Tibial artery (tissue), 4 donors: Measurements from ENCODE around the gene SERPINF2.
"Not testable (repeated sequence)": the region's sequence is repeated elsewhere in the genome, so short reads cannot be mapped to it uniquely, and the experiment has no call there.

Source experiments
- DNase-seq, 2 donors: peaks; one replicate each; pipeline ENCODE4 v3.0.0-alpha.2; 2019
- H3K27ac ChIP-seq, 2 donors: fragments of 200-600 bp; sonication (generic) in 1 of 2; 1 replicate in 1 of 2; 2 replicates in 1 of 2; pipeline ENCODE4 v1.5.1; 2018 to 2019; ENCODE audit warnings: mild to moderate bottlenecking in 1 of 2
- H3K27me3 ChIP-seq, 2 donors: fragments of 200-600 bp; sonication (generic) in 1 of 2; one replicate each; pipeline versions ENCODE4 v1.5.1 to v1.6.0; 2016 to 2019
- H3K36me3 ChIP-seq, 3 donors: fragments of 200-600 bp; sonication (generic) in 2 of 3; one replicate each; pipeline ENCODE4 v1.5.1; 2016 to 2019; ENCODE audit warnings: mild to moderate bottlenecking in 2 of 3
- H3K4me1 ChIP-seq, 4 donors: fragments of 200-600 bp; sonication (generic) in 2 of 4; 1 replicate in 3 of 4; 2 replicates in 1 of 4; pipeline ENCODE4 v1.5.1; 2016 to 2019
- H3K4me3 ChIP-seq, 2 donors: fragments of 200-600 bp; sonication (generic) in 1 of 2; 1 replicate in 1 of 2; 2 replicates in 1 of 2; pipeline ENCODE4 v1.5.1; 2018 to 2019; ENCODE audit warnings: mild to moderate bottlenecking in 2 of 2
- H3K9me3 ChIP-seq, 3 donors: fragments of 200-600 bp; sonication (generic) in 1 of 3; one replicate each; pipeline ENCODE4 v1.5.1; 2016 to 2019
- CTCF ChIP-seq, 2 experiments: fragments of 200-600 bp in 1 of 2; fragments of 450-650 bp in 1 of 2; IDR thresholded peaks; one replicate each; pipeline ENCODE4 v1.5.1; 2017 to 2019; ENCODE audit warnings: antibody characterized with exemption in 2 of 2, mild to moderate bottlenecking in 1 of 2, moderate library complexity in 1 of 2
- intact Hi-C: fragments of 100-400 bp; cut with DNase I; formaldehyde crosslinking; loops from one replicate; pipeline ENCODE4 v1.15.0; 2023; ENCODE audit warnings: low total_unique reads

The SERPINF2 gene

DNA sequence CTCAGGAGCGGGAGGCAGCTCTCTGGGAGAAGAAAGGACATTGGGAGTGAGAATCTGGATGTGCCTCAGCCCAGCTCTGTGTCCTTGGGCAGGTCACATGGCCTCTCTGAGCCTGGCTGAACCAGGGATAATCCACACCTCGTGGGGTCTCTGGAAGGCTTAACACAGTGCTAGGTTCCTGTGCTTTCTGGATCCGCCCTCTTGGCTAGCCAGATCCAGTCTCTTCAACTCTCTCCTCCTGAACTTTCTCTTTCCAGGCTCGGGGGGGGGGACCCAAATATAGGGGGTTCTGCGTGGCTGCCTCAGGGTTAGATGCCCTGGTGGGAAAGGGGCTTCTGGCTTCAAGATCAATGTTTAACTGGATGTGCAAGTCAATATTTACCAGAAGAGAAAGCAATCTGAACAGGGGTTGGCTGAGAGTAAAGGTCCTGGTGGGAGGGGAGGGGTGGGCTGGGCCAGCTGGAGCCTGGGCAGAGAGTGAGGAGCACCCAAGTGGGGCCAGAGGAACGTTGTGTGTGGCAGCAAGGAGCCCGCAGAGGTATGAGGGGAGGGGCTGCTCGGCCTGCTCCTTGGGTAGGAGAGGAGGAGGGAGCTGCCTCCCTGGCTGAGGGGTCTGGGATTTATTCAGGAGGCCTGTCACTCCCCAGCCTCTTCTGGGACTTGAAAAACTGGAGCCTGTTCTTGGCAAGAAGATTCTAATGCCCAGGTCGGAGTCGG is at the start of gene SERPINF2:
Gene SERPINF2 (plus strand): TSS at position 501 of the 717 bp plus-strand sequence. CDS start 2,125 bp downstream, outside the sequence.
- Histone ChIP-seq H3K27me3 (no peaks in the 10 kb centered on the region), H3K4me3 (no peak within 1 kb of the TSS), H3K9me3 (no peaks in the 10 kb centered on the region), H3K27ac (no peak within 1 kb of the TSS), H3K36me3 (peaks cover 2 to 10% (median 4%) of the 10 kb centered on the region in 3 donors), H3K4me1 (no peaks in the 10 kb centered on the region)
- DNase-seq, result no peak
- intact Hi-C loops, result no loop called here
- no peak for TF ChIP-seq CTCF (IDR thresholded peaks at IDR 0.05)

GRCh38 chr17:1693339-1693738 is 49.3 kb upstream of the SERPINF2 start:
- no peak for TF ChIP-seq CTCF (IDR thresholded peaks at IDR 0.05)
- DNase-seq, result no peak
- Histone ChIP-seq H3K4me3 (no peak overlapping the region), H3K27me3 (no peaks in the 10 kb centered on the region), H3K9me3 (no peaks in the 10 kb centered on the region), H3K27ac (no peak overlapping the region), H3K36me3 (no peaks in the 10 kb centered on the region), H3K4me1 (peaks cover 0 to 4% (median 0%) of the 10 kb centered on the region in 4 donors)
- intact Hi-C loops, result no loop called here

- Histone ChIP-seq H3K27ac (no peak overlapping the region), H3K36me3 (no peaks in the 10 kb centered on the region), H3K4me3 (no peak overlapping the region), H3K27me3 (no peaks in the 10 kb centered on the region), H3K9me3 (no peaks in the 10 kb centered on the region), H3K4me1 (peaks cover 0 to 4% (median 0%) of the 10 kb centered on the region in 4 donors)
- no peak for DNase-seq
- intact Hi-C loops, result no loop called here
- TF ChIP-seq CTCF (IDR thresholded peaks at IDR 0.05), result no peak
These were observed 47.3 kb upstream of the SERPINF2 start for GRCh38 chr17:1695365-1695764.

GRCh38 chr17:1697681-1698080 is 45.0 kb upstream of the SERPINF2 start:
- no peaks in the 10 kb centered on the region for H3K9me3 ChIP-seq
- DNase-seq, result no peak
- no peaks in the 10 kb centered on the region for H3K27me3 ChIP-seq
- peak overlapping the region; percentile 8 to 51 for H3K27ac ChIP-seq
- no peak for TF ChIP-seq CTCF (IDR thresholded peaks at IDR 0.05)
- peaks cover 0 to 4% (median 0%) of the 10 kb centered on the region in 4 donors for H3K4me1 ChIP-seq
- H3K36me3 ChIP-seq, result no peaks in the 10 kb centered on the region
- H3K4me3 ChIP-seq, result no peak overlapping the region
- intact Hi-C loops, result no loop called here

DNA sequence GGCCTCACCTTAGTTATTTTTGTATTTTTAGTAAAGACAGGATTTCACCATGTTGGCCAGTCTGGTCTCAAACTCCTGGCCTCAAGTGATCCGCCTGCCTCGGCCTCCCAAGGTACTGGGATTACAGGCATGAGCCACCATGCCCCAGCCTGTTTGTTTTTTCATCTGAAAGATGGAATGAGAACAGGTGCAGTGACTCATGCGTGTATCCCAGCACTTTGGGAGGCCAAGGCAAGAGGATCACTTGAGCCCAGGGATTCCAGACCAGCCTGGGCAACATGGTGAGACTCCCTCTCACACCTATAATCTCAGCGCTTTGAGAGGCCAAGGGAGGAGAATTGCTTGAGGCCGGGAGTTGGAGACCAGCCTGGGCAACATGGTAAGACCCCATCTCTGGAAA is 42.8 kb upstream of the SERPINF2 start:
- not testable (repeated sequence) for H3K4me3 ChIP-seq, H3K4me1 ChIP-seq, DNase-seq, H3K27me3 ChIP-seq, H3K9me3 ChIP-seq, H3K36me3 ChIP-seq, H3K27ac ChIP-seq
- intact Hi-C loops, result loop anchor here (10.0 kb wide), 1 partner anchor 45 kb away; no protein-coding TSS in a partner anchor

GRCh38 chr17:1703063-1703462 is 39.6 kb upstream of the SERPINF2 start:
- Histone ChIP-seq H3K4me1 (peaks cover 0 to 3% (median 0%) of the 10 kb centered on the region in 4 donors), H3K9me3 (no peaks in the 10 kb centered on the region), H3K36me3 (peaks cover 0 to 13% (median 7%) of the 10 kb centered on the region in 3 donors), H3K27me3 (no peaks in the 10 kb centered on the region), H3K4me3 (no peak overlapping the region), H3K27ac (no peak overlapping the region)
- intact Hi-C loops, result loop anchor here (10.0 kb wide), 1 partner anchor 48 kb away; no protein-coding TSS in a partner anchor
- DNase-seq, result no peak
- TF ChIP-seq CTCF (IDR thresholded peaks at IDR 0.05), result no peak
